Mucosa of gallbladder (tissue), 1 donor: Measurements from ENCODE around the gene KIF9. TPM values are rescaled to one million over a fixed set of nuclear protein-coding genes. Genes with fewer than 3 reads are reported as not detected.
"Not testable (repeated sequence)": the region's sequence is repeated elsewhere in the genome, so short reads cannot be mapped to it uniquely, and the experiment has no call there.

Source experiments
- DNase-seq: peaks from one replicate; pipeline ENCODE4 v3.0.0-alpha.2; 2020; ENCODE audit warnings: low spot score
- total RNA-seq: library from RNA; stranded (reverse); gene quantifications from one replicate; pipeline ENCODE4 v1.2.1, GENCODE V29; 2021
- donor health status: DM: no; HTN: no; CAD: no.

Gene KIF9
- total RNA-seq, 1 donor from 2014 or later: 12.0 TPM

DNA sequence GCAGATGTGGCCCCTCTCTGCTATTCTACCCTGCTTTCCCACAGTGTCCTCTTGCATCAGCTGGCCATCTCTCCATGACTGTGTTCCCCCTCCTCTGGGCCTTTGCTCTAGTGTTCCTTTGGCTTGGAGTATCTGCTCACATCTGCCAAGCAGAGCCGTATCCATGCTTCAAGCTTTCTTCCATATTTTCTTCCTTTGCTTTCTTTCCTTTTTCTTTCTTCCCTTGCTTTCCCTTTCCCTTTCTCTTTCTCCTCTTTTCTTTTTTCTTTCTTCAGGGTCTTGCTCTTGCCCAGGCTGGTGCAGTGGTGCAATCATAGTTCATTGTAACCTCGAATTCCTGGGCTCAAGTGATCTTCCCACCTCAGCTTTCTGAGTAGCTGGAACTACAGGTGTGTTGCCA, 12.7 kb upstream of the KIF9 start:
- DNase-seq: no peak

DNA sequence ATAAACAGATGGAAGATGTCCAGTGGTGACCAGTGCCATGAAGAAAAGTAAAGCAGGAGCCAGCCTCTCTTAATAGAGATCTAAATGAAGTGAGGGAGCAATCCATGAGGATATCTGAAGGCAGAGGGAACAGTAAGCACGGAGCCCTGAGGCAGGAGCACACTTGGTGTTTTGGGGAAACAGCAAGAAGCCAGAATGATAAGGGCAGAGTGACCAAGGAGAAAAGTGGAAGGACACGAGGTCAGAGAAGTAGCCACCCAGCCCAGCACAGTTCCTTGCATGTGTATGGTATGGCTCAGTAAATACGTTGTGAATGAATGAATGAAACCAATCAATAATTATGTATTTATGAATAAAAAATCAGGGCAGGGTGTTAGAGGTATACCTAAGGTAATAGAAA, 11.8 kb upstream of the KIF9 start:
- DNase-seq: no peak

DNA sequence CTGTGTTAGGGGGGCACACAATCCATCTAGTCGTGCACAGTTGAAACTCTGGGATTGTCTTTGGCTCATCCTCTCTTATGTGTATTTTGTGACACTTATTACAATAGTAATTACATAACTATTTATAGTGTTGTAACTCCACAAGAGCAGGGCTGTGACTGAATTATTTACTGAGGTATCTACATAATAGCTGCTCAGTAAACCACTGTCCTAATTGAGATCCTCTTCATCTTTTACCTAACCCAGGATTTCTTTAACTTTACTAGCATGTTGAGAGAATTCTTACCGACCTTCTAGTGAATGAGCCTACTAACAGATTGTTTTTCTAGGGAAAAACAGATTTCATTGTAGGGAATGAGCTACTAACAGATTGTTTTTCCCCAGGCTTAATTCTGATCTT, 11.2 kb upstream of the KIF9 start:
- DNase-seq: no peak

DNA sequence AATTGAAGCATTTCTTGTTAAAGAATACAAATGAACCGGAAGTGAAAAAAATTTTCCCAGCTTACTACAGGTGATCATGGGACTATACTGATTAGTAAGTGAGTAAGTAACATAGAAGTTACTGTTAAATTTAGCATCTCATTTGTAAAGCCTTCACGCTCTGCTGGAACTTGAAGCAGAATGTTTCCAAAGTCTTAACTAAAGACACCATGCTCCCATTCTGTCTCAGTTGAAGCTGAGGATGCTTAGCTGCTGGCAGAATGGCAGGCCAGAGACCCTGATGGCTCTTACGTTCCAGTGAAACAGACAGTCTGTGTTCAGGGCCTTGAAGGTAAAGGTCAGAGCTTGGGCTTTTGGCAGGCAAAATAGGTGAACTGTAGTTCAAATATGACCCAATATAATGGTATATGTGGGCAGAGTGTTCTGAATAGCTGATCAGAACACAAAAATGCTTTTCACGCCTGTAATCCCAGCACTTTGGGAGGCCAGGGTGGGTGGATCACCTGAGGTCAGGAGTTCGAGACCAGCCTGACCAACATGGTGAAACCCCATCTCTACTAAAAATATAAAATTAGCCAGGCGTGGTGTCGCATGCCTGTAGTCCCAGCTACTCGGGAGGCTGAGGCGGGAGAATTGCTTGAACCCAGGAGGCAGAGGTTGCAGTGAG, 9.3 kb upstream of the KIF9 start:
- DNase-seq: not testable (repeated sequence)

DNA sequence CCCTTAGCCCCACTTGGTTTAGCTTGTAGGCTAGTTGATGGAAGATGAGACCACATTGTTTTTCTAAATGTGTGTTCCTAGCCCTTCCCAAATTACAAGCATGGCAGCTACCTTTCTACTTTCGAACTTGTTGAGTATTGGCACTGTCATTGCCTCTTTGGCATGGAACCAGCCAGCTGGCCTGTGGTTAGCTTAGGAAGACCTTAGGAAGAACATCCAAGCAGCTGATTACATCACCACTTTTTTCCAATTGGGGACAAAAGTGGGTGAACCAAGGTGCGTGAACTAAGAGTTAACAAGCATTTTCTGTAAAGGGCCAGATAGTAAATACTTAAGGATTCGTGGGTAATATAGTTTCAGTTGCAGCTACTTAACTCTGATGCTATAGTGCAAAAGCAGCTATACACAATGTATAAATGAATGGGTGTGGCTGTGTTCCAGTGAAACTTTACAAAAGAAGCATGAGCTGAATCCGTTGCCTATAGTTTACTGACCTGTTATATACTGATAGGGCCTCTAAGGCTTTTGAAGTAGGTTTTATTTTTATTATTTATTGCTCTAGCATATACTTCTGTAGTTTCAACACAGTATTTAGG, 8.7 kb upstream of the KIF9 start:
- no peak for DNase-seq

DNA sequence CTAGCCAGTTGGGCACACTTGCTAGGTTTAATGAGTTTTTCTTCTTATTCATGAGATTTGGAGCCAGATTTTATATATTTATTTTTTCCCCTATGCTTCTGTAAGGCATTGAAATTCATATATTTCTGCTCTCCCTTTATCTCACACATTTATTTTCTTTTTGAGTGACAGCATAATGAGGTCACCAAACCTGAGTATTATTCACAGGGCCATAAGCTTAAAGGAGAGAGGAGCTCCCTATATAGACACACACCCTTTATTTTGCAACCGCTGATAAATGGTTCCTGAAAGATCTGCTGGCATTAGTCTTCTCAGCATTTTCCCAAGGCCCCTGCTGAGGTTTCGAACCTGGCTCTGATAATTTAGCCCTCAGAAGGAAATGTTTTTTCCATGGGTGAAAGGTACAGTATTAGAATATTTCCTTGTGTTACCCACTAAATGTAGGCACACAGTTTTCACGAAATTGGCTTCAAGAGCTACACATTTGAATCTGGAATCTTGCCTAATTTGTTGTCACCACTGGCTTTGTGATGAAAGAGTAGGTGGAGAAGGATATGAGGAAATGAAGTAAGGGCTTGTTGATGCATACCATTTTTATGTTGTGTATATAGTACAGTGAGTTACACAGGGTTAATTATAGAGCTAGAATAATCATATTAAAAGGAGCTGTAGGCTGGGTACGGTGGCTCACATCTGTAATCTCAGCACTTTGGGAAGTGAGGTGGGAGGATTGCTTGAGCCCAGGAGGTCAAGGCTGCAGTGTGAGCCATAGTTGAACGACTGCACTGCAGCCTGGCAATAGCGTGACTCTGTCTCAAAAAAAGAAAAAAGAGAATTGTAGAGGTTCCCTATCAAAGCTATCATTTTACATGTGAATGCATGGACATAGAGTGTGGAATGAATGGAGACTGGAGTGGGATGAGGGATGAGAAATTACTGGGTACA, 6.6 kb upstream of the KIF9 start:
- DNase-seq: no peak

DNA sequence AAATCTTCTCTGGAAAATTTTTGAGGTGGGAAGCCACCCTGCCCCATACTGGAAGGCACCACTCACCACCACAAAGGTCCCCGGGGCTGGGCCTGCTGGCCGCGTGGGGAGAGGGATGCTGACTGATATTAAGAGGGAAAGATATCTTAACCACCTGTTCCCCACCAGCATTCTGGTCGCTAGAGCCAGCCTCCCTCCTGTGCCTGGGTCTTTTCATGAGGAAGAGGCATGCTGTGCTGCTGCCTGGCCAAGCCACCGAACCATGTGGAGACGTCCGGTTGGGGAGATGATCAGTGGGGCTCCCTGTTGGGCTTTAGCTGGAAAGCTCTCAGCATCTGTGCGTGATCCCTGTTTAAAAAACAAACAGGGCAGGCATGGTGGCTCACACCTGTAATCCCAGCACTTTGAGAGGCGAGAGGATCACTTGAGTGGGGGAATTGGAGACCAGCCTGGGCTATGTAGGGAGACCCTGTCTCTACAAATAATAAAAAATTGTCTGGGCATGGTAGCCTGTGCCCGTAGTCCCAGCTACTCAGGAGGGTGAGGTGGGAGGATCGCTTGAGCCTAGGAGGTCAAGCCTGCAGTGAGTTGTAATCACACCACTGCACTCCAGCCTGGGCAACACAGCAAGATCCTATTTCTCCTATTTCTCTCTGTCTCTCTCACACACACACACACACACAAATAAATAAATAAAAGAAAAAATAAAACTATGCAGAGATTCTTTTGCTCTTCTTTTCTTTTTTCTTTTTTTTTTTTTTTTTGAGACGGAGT, 1.2 kb upstream of the KIF9 start:
- DNase-seq: no peak

DNA sequence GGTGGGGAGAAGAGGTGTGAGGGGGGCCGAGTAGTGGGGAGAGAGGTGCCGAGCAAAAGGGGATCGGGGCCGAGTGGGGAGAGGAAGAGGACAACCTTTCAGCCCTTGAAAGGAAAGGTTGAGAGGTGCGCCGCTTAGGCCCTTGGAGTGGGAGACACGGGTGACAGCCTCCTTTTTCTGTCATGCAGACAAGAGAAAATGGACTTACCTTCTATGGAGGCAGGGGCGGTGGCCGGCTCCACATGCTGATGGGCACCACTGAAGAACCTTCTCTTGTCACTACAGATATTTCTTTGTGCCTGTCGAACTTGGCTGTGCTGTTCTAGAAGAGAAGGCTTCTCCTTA, 566 bp upstream of the KIF9 start:
- no peak for DNase-seq

DNA sequence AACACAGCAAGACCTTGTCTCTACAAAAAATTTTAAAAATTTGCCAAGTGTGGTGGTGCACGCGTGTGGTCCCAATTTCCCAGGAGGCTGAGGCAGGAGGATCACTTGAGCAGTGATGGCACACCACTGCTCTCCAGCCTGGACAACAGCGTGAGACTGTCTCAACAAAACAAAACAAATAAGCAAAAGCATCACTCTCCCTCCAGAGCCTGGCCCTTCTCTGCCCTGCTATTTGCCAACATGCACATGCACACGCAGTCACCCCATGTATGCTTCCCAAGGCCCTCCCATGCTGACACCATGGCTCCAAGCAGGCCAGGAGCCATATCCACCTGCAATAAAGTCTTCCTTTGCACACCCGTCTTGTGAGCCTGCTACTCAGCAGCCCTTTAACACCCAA, 2.1 kb downstream of the KIF9 start:
- no peak for DNase-seq

DNA sequence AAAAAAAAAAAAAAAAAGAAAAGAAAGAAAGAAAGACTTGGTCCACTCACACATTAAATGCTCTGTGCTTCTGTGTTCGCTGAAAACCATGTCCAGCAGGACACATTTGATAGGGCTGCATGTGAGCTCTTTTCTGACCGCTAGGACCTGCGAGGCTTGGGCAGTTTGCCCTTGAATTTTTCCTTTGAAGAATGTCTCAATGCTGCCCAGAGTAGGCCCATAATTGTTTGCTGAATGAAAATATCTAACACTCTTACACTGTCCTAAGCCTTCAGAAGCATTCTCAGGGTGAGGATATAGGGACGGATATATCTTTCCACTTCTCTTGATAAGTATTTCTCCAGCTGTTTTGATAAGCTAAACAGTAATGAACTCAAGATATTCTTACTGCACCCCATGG, 6.0 kb downstream of the KIF9 start:
- no peak for DNase-seq

DNA sequence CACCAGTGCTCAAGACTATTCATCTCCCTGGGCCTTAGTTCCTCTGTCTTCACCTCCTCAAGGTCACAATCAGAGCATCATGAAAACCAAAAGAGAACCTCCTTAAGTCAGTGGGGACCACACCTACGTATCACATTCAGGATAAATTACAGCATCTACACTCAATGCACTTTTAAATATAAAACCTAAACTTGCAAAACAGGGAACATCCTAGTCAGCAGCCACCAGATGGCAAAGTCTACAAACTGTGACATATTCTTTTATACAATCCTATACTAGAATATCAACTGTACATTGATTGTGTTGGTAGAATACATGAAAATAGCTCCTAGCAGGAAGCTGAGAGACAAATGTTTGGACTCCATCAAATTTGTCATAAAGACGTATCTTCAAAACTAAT, 7.9 kb downstream of the KIF9 start:
- DNase-seq: no peak

DNA sequence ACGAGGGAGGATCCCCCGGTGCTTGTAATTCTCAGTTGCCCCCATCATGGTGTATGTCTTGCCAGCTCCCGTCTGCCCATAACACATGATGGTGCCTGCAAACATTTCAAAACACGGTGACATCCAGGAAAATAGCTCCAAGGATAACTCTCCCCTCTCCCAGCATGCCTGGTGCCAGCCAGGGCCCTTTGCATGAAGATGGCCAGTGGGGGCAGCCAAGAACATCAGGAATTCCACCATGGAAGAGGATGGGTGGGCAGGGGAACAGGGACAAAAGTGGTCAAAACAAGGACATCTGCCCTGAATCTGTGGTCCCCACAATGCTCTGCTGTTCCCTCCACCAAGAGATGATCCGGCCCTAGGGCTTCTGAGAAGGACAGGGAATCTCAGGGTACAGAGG, 9.0 kb downstream of the KIF9 start:
- DNase-seq: no peak

DNA sequence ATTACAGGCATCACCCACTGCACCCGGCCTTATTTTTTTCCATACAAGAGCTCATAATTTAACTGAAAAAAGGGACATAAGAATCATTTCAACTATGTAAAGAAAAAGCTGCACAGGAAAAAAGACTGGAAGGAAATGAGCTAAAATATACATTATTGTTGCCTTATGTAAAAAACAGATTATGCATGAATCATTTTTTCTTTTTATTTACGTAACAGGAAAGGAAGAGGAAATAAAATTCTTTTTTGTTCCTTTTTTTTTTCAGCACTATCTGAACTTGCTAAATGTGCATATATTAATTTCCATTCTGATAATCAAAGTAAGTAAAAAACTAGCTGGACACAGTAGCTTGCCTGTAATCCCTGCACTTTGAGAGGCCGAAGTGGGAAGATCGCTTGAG, 12.1 kb downstream of the KIF9 start:
- DNase-seq: no peak

DNA sequence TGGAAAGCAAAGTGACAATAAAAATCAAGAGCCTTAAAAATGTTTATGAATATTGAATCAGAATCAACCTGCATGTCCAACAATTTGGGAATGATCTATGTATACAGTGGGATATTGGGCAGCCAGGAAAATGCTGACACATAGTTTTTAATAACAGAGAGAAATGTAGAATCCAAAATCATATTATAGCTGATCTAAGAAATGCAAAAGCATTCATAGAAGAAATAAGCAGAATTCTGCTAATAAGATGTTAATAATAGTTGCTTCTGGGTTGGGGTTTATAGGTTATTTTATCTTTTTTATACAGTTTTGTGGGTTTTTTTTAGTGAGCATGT, 15.1 kb downstream of the KIF9 start:
- no peak for DNase-seq

DNA sequence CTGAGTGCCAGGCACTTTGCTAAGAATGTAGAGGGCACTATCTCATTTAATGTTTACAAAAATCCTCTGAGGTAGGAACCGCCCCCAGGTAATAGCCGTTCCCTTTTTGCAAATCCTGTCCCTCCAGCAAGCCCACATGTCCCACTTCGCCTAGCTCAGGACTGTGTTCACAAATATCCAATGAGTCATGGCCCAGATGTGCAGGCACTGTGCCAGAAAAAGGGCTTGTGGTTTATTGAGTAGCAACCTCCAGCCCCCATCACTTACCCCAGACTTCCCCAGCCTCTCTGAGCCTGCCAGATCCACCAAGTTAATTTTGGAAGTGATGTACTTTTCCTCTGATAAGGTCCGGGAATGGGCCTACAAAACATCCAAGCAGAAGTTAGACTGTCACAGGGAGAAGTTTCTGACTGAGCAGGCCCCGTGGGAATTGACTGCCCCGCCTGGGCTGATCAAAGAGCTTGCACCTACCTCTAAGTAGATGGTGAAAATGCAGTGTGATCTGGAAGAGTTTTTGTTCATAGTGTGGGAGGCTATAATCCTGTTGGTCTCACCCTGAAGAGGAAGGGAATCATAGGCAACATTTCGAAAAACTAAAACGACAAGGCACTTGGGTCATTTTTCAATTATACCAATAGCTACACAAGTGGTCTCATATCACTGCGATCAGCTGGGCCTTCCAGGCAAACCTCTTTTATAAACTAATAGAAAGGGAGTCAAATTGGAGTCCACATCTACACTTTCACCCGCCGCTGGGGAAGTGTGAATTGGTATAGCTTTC, 15.7 kb downstream of the KIF9 start:
- DNase-seq: peak; percentile 71

DNA sequence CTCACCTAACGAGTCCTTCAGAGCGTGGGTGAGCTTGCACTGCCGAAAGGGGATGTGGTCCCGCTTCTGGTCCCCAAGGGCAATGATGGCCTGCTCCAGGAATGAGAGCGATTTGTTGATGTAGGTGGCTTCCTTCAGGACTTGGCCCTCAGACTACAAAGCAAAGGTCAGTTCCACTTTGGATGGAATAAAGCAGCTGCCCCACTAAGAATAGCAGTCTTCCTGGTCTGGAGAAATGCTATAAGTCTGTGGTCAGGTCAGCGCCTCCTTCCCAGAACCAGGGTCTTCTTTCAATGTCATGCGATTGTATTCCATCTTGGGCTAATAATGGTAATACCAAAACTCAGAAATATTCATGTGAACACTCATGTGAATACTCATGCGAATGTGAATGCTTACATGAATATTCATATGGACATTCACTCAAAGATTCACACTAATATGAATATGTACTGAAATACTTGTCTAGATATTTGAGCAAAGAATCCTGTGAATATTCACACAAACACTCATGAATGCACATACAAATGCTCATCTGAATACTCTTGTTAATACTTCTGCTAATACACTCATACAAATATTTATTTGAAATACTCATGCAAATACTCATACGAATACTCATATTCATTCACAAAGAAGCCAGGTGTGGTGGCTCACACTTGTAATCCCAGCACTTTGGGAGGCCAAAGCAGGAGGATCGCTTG, 16.7 kb downstream of the KIF9 start:
- DNase-seq: no peak

DNA sequence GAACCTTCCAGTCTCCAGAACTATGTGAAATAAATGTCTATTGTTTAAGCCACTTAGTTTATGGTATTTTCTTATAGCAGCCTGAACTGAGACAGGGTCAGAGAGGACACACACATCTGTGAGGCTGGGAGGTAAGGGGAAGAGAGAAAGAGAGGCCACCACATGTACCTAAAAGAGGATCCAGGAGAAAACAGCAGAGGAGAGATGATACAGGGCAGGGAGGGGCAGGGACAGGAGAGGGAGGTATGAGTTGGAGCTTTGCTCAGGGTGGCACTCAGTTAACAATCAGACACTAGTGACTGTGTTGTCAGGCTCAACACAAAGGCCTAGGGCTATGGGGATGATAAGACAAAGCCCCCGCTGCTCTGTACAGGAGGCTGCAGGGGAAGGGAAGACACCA, 17.6 kb downstream of the KIF9 start:
- no peak for DNase-seq

DNA sequence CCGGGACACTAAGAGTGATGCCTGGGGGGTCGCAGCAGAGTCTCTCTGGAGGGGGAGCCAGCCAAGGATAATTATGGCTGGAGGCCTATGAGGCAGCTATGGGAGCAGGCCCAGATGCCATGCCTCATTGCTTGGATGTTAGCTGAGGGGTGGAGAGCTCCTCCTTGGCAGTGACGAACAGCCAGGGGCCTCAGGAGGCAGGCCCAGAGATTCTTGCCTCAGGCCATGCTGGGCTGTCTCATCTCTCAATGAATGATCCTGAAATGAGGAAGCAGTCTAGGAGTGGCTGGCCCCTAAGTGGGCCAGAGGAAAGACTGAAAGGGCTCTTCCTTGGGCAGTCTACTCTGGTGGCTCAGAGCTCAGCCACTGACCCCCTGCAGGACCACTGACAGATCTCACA, 21.3 kb downstream of the KIF9 start:
- DNase-seq: no peak

DNA sequence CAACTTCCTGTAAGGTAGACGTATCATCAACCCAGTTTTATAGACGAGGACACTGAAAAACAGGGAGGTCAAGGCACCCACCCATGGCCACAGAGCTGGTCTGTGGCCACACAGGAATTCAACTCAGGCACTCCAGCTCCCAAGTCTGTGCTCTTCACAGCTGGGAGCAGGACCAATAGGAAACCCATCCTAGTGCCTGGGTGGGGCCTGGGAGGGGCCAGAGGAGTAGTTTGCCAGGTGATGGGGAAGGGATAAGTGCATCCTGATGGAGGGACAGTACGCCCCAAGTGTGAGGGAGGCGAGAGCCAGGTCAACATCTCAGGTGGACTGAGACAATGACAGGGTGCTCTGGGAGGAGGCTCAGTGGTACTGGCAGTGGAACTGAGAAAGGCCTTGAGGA, 22.0 kb downstream of the KIF9 start:
- DNase-seq: no peak

DNA sequence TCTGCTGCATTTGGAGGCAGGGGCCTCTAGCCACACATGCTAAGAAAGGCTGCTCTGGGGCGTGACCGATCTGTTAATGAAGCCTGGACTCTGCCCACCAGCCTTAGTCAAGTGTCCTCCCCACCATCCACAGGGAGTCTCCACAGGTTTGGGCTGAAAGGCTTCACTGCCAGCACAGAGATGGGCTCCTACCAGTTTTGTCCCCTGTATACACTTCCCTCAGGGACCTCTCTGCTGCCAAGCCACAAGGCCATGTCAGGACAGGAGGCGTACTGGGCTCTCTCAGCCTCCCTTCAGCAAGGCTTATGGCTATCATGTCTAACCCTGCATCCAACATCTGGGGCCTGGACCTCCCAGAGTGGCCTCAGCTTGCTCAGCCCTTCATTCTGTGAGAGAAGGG, 23.5 kb downstream of the KIF9 start:
- DNase-seq: no peak

DNA sequence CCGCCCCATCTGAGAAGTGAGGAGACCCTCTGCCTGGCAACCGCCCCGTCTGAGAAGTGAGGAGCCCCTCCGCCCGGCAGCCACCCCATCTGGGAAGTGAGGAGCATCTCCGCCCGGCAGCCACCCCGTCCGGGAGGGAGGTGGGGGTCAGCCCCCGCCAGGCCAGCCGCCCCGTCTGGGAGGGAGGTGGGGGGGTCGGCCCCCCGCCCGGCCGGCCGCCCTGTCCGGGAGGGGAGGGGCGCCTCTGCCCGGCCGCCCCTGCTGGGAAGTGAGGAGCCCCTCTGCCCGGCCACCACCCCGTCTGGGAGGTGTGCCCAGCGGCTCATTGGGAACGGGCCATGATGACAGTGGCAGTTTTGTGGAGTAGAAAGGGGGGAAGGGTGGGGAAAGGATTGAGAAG, 26.3 kb downstream of the KIF9 start:
- DNase-seq: not testable (repeated sequence)
